ENCODE measurements around the gene SURF2.

SURF2 gene

GRCh38 chr9:133339641-133340040 lies 16.7 kb upstream of the SURF2 start:
- DNase-seq = no peak

- no peak for DNase-seq
These were observed 16.1 kb upstream of the SURF2 start for GRCh38 chr9:133340256-133340655.

- no peak for DNase-seq
These were observed 15.4 kb upstream of the SURF2 start for GRCh38 chr9:133340916-133341315.

- no peak for DNase-seq
These were observed 14.8 kb upstream of the SURF2 start for GRCh38 chr9:133341369-133342068.

GRCh38 chr9:133342069-133342406 lies 14.3 kb upstream of the SURF2 start:
- DNase-seq = no peak

- DNase-seq = no peak
These were observed 13.8 kb upstream of the SURF2 start for GRCh38 chr9:133342570-133342969.

- no peak for DNase-seq
These were observed 12.3 kb upstream of the SURF2 start for GRCh38 chr9:133344071-133344470.

- no peak for DNase-seq
These were observed 11.4 kb upstream of the SURF2 start for GRCh38 chr9:133344979-133345378.

GRCh38 chr9:133345596-133345995 lies 10.8 kb upstream of the SURF2 start:
- no peak for DNase-seq

GRCh38 chr9:133346021-133346785 lies 10.1 kb upstream of the SURF2 start:
- DNase-seq = no peak

- no peak for DNase-seq
These were observed 8.8 kb upstream of the SURF2 start for GRCh38 chr9:133347515-133347984.

- peak; percentile 85 for DNase-seq
These were observed 8.2 kb upstream of the SURF2 start, which contains the start of the genes MED22 and RPL7A for GRCh38 chr9:133347985-133348717. Gene MED22, minus strand, starts transcription at chr9:133348131. Its CDS starts 1,469 bp downstream, at chr9:133346662. Gene RPL7A, plus strand, starts transcription at chr9:133348218. Its CDS starts 26 bp downstream, at chr9:133348244.

GRCh38 chr9:133348718-133349573 lies 7.4 kb upstream of the SURF2 start:
- DNase-seq = no peak

GRCh38 chr9:133349965-133350616 lies 6.3 kb upstream of the SURF2 start:
- no peak for DNase-seq

- DNase-seq = no peak
These were observed 4.8 kb upstream of the SURF2 start for GRCh38 chr9:133351526-133351907.

GRCh38 chr9:133351908-133352634 lies 4.3 kb upstream of the SURF2 start:
- no peak for DNase-seq

GRCh38 chr9:133352635-133353340 lies 3.6 kb upstream of the SURF2 start:
- no peak for DNase-seq

- no peak for DNase-seq
These were observed 2.8 kb upstream of the SURF2 start for GRCh38 chr9:133353548-133353947.

- DNase-seq = no peak
These were observed 1.6 kb upstream of the SURF2 start for GRCh38 chr9:133354766-133355165.

- no peak for DNase-seq
These were observed 431 bp upstream of the SURF2 start for GRCh38 chr9:133355881-133356357.

GRCh38 chr9:133357656-133358055 lies 1.3 kb downstream of the SURF2 start:
- no peak for DNase-seq

Measured in NCI-H510A (cell line).